Measurements from ENCODE around the gene KRTAP13-4.

The KRTAP13-4 gene, protein sequence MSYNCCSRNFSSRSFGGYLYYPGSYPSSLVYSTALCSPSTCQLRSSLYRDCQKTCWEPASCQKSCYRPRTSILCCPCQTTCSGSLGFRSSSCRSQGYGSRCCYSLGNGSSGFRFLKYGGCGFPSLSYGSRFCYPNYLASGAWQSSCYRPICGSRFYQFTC

DNA sequence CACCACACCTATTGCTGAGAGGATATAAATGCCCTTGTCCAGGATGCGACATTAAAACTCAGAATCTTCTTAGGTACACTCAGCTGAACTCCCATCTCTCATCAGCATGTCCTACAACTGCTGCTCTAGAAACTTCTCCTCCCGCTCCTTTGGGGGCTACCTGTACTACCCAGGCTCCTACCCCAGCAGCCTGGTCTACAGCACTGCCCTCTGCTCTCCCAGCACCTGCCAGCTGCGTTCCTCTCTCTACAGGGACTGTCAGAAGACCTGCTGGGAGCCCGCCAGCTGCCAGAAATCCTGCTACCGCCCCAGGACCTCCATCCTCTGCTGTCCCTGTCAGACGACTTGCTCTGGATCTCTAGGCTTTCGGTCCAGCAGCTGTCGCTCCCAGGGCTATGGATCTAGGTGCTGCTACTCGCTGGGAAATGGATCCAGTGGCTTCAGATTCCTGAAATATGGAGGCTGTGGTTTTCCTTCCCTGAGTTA, at the start of gene KRTAP13-4:
TSS of gene KRTAP13-4 (plus strand) at position 51 of the 486 bp plus-strand sequence. CDS start at position 107, 56 bp downstream.
- Histone ChIP-seq H3K4me1 (ENCODE audit: insufficient read depth, low read length) (no peaks in the 10 kb centered on the region), H3K36me3 (ENCODE audit: insufficient read depth, low read length) (no peaks in the 10 kb centered on the region), H3K9me3 (ENCODE audit: low read length) (no peaks in the 10 kb centered on the region), H3K9ac (ENCODE audit: low read length) (no peak within 1 kb of the TSS), H3K27me3 (ENCODE audit: control insufficient read depth in 1 of 2, insufficient read depth in 2 of 2, low read length in 2 of 2) (no peaks in the 10 kb centered on the region), H3K4me3 (ENCODE audit: low read depth in 1 of 2, low read length in 2 of 2) (no peak within 1 kb of the TSS), H3K27ac (ENCODE audit: low read depth, low read length) (no peak within 1 kb of the TSS)

DNA sequence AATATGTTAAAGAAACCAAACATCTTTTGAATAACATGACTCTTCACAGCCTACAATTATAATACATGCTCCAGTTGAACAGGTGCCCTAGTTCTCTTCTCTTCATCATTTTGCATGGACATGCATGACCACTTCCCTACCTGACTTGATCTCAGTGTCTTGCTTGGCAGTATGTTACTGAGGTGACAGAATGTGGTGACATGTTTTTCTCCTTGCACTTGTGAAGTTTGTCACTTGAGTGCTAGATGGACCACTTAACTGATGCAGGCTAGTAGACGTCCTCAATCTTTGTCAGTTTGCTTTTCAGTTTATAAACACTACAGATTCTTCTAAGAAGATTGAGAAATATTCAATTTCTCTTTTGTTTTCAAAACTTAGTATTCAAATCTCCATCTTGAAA, 47.8 kb upstream of the KRTAP13-4 start:
- no peaks in the 10 kb centered on the region for H3K9me3 ChIP-seq (ENCODE audit: low read length)
- H3K4me1 ChIP-seq (ENCODE audit: insufficient read depth, low read length) = no peaks in the 10 kb centered on the region
- no peaks in the 10 kb centered on the region for H3K27me3 ChIP-seq (ENCODE audit: control insufficient read depth in 1 of 2, insufficient read depth in 2 of 2, low read length in 2 of 2)
- H3K27ac ChIP-seq (ENCODE audit: low read depth, low read length) = no peak overlapping the region
- no peak overlapping the region for H3K4me3 ChIP-seq (ENCODE audit: low read depth in 1 of 2, low read length in 2 of 2)
- no peaks in the 10 kb centered on the region for H3K36me3 ChIP-seq (ENCODE audit: insufficient read depth, low read length)
- no peak overlapping the region for H3K9ac ChIP-seq (ENCODE audit: low read length)

DNA sequence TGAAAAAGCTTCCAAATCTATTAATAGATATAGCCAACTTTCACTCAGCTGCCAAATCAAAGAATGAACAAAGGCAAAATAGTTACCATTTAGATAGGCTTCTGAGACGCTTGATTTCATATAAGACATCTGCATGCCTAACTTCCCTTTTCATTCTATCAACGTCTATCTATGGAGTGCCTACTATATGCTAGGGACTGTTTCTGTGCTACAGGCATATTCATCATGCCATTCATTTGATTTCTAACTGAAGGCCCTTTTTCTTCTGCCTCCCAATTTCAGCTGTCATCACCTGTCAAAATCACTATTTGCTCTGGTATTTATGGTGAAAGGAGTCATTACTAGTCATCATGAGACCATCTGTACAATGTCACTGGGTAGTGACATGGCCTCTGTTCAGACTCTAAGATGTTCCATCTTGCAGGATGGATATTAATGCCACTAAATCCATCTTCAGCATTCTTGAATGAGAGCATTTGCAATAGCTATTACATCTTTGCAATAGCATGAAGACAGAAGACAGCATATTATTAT, 38.5 kb upstream of the KRTAP13-4 start:
- Histone ChIP-seq H3K4me1 (ENCODE audit: insufficient read depth, low read length) (no peaks in the 10 kb centered on the region), H3K4me3 (ENCODE audit: low read depth in 1 of 2, low read length in 2 of 2) (no peak overlapping the region)

DNA sequence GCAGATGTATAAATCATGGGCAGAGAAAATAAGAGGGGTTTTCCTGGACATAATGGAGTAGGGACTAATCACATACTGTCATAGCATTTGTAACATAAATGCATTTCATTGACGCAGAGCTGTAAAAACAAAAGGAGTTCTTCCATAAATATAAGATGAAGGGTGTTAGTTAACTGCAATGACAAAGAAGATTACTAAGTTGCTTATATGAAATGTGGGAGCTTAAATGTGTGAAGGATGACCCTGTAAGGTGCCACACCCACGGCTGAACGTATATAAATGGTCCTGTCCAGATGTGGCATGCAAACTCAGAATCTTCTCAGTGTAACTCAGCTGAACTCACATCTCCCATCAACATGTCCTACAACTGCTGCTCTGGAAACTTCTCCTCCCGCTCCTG, 34.3 kb upstream of the KRTAP13-4 start, which contains the start of gene KRTAP13-1:
TSS of gene KRTAP13-1 (plus strand) at position 301 of the 400 bp plus-strand sequence. CDS start at position 357, 56 bp downstream.
- Histone ChIP-seq H3K4me1 (ENCODE audit: insufficient read depth, low read length) (no peaks in the 10 kb centered on the region), H3K36me3 (ENCODE audit: insufficient read depth, low read length) (no peaks in the 10 kb centered on the region), H3K27me3 (ENCODE audit: control insufficient read depth in 1 of 2, insufficient read depth in 2 of 2, low read length in 2 of 2) (no peaks in the 10 kb centered on the region), H3K9me3 (ENCODE audit: low read length) (no peaks in the 10 kb centered on the region), H3K27ac (ENCODE audit: low read depth, low read length) (no peak within 1 kb of the TSS), H3K9ac (ENCODE audit: low read length) (no peak within 1 kb of the TSS), H3K4me3 (ENCODE audit: low read depth in 1 of 2, low read length in 2 of 2) (no peak within 1 kb of the TSS)

More for the DNA sequence above, 38.5 kb upstream of the KRTAP13-4 start:
- no peaks in the 10 kb centered on the region for H3K9me3 ChIP-seq (ENCODE audit: low read length)
- H3K27me3 ChIP-seq (ENCODE audit: control insufficient read depth in 1 of 2, insufficient read depth in 2 of 2, low read length in 2 of 2) = no peaks in the 10 kb centered on the region
- H3K27ac ChIP-seq (ENCODE audit: low read depth, low read length) = no peak overlapping the region
- H3K36me3 ChIP-seq (ENCODE audit: insufficient read depth, low read length) = no peaks in the 10 kb centered on the region
- no peak overlapping the region for H3K9ac ChIP-seq (ENCODE audit: low read length)

DNA sequence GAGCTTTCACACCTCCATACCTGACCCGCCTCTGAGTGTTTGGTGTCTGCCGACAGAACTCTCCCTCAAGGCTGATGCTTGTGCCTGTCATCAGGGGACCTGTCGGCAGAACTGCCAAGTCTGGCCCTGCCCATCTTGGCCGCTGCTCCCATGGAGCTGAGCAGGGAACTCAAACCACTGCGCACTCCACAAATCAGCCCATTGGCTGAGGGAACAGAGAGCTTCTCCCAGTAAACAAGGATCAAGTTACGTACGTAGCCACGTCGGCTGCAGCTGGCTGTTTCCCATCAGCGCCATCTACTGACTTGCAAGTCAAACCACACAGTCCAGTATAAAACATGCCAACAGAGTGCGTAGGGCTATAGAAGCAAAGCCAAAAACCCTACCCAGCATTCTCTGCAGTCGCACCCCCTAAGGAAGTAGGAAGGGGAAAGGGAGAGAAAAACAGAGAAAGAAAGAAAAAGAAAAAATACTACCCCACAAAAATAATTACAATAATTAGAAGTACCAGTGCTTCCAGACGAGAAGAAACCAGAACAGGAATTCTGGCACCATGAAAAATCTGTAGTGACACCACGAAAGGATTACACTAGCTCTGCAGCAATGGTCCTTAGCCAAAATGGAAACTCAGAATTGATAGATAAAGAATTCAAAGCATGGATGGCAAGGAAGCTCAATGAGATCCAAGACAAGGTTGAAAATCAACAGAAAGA, 21.1 kb upstream of the KRTAP13-4 start:
- H3K9ac ChIP-seq (ENCODE audit: low read length) = no peak overlapping the region
- H3K4me3 ChIP-seq (ENCODE audit: low read depth in 1 of 2, low read length in 2 of 2) = no peak overlapping the region
- no peaks in the 10 kb centered on the region for H3K4me1 ChIP-seq (ENCODE audit: insufficient read depth, low read length)
- no peaks in the 10 kb centered on the region for H3K36me3 ChIP-seq (ENCODE audit: insufficient read depth, low read length)
- no peaks in the 10 kb centered on the region for H3K9me3 ChIP-seq (ENCODE audit: low read length)
- no peaks in the 10 kb centered on the region for H3K27me3 ChIP-seq (ENCODE audit: control insufficient read depth in 1 of 2, insufficient read depth in 2 of 2, low read length in 2 of 2)
- H3K27ac ChIP-seq (ENCODE audit: low read depth, low read length) = no peak overlapping the region

DNA sequence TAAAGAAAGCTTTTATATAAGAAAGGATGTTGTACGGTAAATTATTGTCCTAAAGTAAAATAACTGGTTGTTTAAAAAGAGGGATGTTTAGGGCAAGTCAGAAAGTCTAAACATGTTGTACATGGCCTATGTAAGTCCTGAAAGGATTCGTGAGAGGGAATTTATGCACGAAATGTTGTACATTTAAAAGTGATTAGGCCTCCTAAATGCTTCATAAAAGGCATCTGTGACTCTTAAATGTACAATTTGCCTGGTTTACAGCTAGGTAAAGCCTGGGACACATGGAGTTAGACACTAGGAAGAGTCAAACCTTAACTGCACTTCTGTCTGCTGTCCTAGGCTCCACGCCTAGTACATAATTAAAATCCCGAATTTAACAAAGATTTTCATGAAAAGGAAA, 14.0 kb upstream of the KRTAP13-4 start:
- H3K9ac ChIP-seq (ENCODE audit: low read length) = no peak overlapping the region
- no peaks in the 10 kb centered on the region for H3K27me3 ChIP-seq (ENCODE audit: control insufficient read depth in 1 of 2, insufficient read depth in 2 of 2, low read length in 2 of 2)
- H3K4me3 ChIP-seq (ENCODE audit: low read depth in 1 of 2, low read length in 2 of 2) = no peak overlapping the region
- no peak overlapping the region for H3K27ac ChIP-seq (ENCODE audit: low read depth, low read length)
- no peaks in the 10 kb centered on the region for H3K9me3 ChIP-seq (ENCODE audit: low read length)
- H3K36me3 ChIP-seq (ENCODE audit: insufficient read depth, low read length) = no peaks in the 10 kb centered on the region
- H3K4me1 ChIP-seq (ENCODE audit: insufficient read depth, low read length) = no peaks in the 10 kb centered on the region

DNA sequence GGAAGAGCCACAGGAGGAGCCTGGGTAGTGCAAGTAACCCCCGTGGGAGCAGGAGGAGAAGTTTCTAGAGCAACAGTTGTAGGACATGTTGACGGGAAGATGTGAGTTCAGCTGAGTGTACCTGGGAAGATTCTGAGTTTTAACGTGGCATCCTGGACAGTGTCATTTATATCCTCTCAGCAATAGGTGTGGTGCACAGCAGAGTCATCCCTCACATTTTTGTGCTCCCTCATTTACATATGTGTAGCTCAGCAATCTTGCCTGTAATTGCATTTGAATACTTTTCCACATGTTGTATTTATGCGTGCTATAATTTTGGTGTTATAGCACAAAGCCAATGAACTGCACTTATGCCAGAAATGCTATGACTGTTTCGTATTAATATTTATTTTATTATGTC, 4.2 kb upstream of the KRTAP13-4 start, which contains the start of gene KRTAP13-3:
TSS of gene KRTAP13-3 (minus strand) at position 101 of the 400 bp plus-strand sequence. CDS start at position 87, 14 bp downstream.
- Histone ChIP-seq H3K9ac (ENCODE audit: low read length) (no peak within 1 kb of the TSS), H3K27me3 (ENCODE audit: control insufficient read depth in 1 of 2, insufficient read depth in 2 of 2, low read length in 2 of 2) (no peaks in the 10 kb centered on the region), H3K4me1 (ENCODE audit: insufficient read depth, low read length) (no peaks in the 10 kb centered on the region), H3K36me3 (ENCODE audit: insufficient read depth, low read length) (no peaks in the 10 kb centered on the region), H3K9me3 (ENCODE audit: low read length) (no peaks in the 10 kb centered on the region), H3K27ac (ENCODE audit: low read depth, low read length) (no peak within 1 kb of the TSS), H3K4me3 (ENCODE audit: low read depth in 1 of 2, low read length in 2 of 2) (no peak within 1 kb of the TSS)

DNA sequence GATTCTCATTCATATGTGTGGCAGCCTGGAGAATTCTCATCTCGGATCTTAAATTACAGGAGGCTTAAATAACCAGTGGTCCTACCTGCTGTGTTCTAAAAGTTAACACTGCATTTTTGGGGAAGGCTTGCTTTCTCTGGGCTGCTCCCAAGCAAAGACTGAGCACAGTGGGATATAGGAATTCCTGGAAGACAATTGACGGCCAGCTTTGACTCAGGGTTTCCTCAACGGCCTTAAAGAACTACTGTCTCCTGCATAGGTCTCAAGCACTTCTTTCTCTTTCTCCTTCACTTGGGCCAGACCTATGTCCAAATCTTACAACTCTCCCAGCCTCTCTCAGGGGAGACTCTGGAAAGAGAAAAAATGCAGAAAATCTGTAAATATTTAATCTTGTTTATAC, 3.3 kb upstream of the KRTAP13-4 start:
- Histone ChIP-seq H3K27ac (ENCODE audit: low read depth, low read length) (no peak overlapping the region), H3K4me3 (ENCODE audit: low read depth in 1 of 2, low read length in 2 of 2) (no peak overlapping the region), H3K9ac (ENCODE audit: low read length) (no peak overlapping the region), H3K4me1 (ENCODE audit: insufficient read depth, low read length) (no peaks in the 10 kb centered on the region), H3K36me3 (ENCODE audit: insufficient read depth, low read length) (no peaks in the 10 kb centered on the region), H3K27me3 (ENCODE audit: control insufficient read depth in 1 of 2, insufficient read depth in 2 of 2, low read length in 2 of 2) (no peaks in the 10 kb centered on the region), H3K9me3 (ENCODE audit: low read length) (no peaks in the 10 kb centered on the region)

DNA sequence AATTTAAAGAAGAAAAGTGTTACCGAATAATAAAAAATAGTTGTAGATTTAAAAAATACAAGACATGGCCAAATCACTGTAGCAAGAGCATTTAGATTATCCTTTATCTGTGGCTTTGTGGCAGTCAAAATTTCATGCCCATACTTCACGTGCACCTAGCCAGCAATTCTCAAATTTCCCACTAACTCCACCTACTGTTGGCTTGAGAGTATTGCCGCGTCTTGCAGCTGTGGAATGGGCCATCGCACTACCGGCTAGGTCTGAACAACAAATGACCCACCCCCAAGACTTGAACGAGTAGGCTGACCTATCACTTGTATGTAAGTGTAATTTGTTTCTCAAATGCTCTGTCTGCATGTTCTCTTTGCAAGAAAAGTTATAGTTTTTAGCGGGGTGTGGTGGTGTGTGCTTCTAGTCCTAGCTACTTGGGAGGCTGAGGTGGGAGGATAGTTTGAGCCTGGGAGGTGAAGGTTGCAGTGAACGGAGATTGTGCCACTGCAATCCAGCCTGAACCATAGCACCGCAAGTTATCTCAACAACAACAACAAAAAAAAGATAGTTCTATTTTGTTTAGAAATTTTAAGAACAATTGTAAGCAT, 4.1 kb downstream of the KRTAP13-4 start:
- Histone ChIP-seq H3K4me1 (ENCODE audit: insufficient read depth, low read length) (no peaks in the 10 kb centered on the region), H3K27me3 (ENCODE audit: control insufficient read depth in 1 of 2, insufficient read depth in 2 of 2, low read length in 2 of 2) (no peaks in the 10 kb centered on the region), H3K27ac (ENCODE audit: low read depth, low read length) (no peak overlapping the region), H3K36me3 (ENCODE audit: insufficient read depth, low read length) (no peaks in the 10 kb centered on the region), H3K9ac (ENCODE audit: low read length) (no peak overlapping the region), H3K4me3 (ENCODE audit: low read depth in 1 of 2, low read length in 2 of 2) (no peak overlapping the region), H3K9me3 (ENCODE audit: low read length) (no peaks in the 10 kb centered on the region)

DNA sequence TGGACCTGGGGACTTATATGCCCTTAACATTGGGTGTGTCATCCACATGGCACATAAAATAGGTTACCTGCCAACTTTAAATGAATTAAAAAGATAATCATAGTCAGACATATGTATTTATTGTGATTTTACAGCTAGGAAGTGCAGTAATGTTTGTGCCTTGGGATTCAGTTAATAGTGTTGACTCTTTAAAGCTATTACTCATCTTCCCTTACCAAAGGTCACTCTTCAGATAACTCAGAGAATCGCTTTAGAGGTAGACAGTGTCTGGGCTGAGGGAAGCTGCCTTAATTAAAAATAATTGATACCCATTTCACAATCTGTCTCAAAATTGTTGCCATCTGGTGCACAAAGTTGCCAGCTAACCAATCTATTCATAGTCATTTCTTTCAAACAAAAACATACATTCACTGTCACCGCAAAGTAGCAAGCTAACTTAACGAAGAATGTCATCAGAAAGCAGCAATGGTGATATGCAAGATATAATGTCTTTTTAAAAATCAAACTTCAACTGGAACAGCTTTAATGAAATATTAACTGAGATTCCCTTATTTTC, 7.1 kb downstream of the KRTAP13-4 start:
- Histone ChIP-seq H3K36me3 (ENCODE audit: insufficient read depth, low read length) (no peaks in the 10 kb centered on the region), H3K27ac (ENCODE audit: low read depth, low read length) (no peak overlapping the region), H3K9ac (ENCODE audit: low read length) (no peak overlapping the region), H3K9me3 (ENCODE audit: low read length) (no peaks in the 10 kb centered on the region), H3K27me3 (ENCODE audit: control insufficient read depth in 1 of 2, insufficient read depth in 2 of 2, low read length in 2 of 2) (no peaks in the 10 kb centered on the region), H3K4me3 (ENCODE audit: low read depth in 1 of 2, low read length in 2 of 2) (no peak overlapping the region), H3K4me1 (ENCODE audit: insufficient read depth, low read length) (no peaks in the 10 kb centered on the region)

DNA sequence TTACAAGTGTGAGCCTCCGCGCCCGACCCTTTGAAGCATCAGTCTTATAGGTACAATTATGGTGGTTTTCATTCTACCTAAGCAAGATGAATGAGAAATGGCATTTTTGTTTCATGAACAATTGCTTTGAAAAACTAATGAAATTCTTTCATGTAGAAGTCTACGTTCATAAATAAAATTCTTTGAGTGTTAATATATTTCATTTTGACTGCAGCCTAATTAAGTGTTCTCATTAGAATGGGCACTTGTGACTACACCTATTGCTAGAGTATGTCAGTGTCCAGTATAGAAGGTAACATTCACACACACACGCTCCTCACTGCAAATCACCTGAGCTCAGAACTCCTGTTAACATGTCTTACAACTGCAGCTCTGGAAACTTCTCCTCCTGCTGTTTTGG, 10.0 kb downstream of the KRTAP13-4 start, which contains the start of gene KRTAP15-1:
TSS of gene KRTAP15-1 (plus strand) at position 301 of the 400 bp plus-strand sequence. CDS start at position 354, 53 bp downstream.
- Histone ChIP-seq H3K27ac (ENCODE audit: low read depth, low read length) (no peak within 1 kb of the TSS), H3K9me3 (ENCODE audit: low read length) (no peaks in the 10 kb centered on the region), H3K9ac (ENCODE audit: low read length) (no peak within 1 kb of the TSS), H3K4me1 (ENCODE audit: insufficient read depth, low read length) (no peaks in the 10 kb centered on the region), H3K27me3 (ENCODE audit: control insufficient read depth in 1 of 2, insufficient read depth in 2 of 2, low read length in 2 of 2) (no peaks in the 10 kb centered on the region), H3K4me3 (ENCODE audit: low read depth in 1 of 2, low read length in 2 of 2) (no peak within 1 kb of the TSS), H3K36me3 (ENCODE audit: insufficient read depth, low read length) (no peaks in the 10 kb centered on the region)
